Measurements from ENCODE around the gene TMEM179.

TMEM179 gene

GRCh38 chr14:104650057-104650980 lies 45.7 kb upstream of the TMEM179 start:
- no peak for DNase-seq (ENCODE audit: low read depth)
- H3K4me3 ChIP-seq (ENCODE audit: control insufficient read depth, low read depth, low read length): peak overlapping the region; percentile 65
- TF ChIP-seq CTCF (IDR thresholded peaks at IDR 0.05; ENCODE audit: control insufficient read depth, insufficient read depth, low read depth, low read length, missing control alignments): peak; percentile 100

GRCh38 chr14:104647467-104648043 lies 43.0 kb upstream of the TMEM179 start:
- no peak for TF ChIP-seq CTCF (IDR thresholded peaks at IDR 0.05; ENCODE audit: control insufficient read depth, insufficient read depth, low read depth, low read length, missing control alignments)
- DNase-seq (ENCODE audit: low read depth): no peak

GRCh38 chr14:104644656-104645378 lies 40.2 kb upstream of the TMEM179 start:
- no peak for DNase-seq (ENCODE audit: low read depth)
- no peak for TF ChIP-seq CTCF (IDR thresholded peaks at IDR 0.05; ENCODE audit: control insufficient read depth, insufficient read depth, low read depth, low read length, missing control alignments)
- no peak overlapping the region for H3K4me3 ChIP-seq (ENCODE audit: control insufficient read depth, low read depth, low read length)

More at GRCh38 chr14:104647467-104648043, 43.0 kb upstream of the TMEM179 start:
- no peak overlapping the region for H3K4me3 ChIP-seq (ENCODE audit: control insufficient read depth, low read depth, low read length)

- no peak for DNase-seq (ENCODE audit: low read depth)
- TF ChIP-seq CTCF (IDR thresholded peaks at IDR 0.05; ENCODE audit: control insufficient read depth, insufficient read depth, low read depth, low read length, missing control alignments): no peak
- no peak overlapping the region for H3K4me3 ChIP-seq (ENCODE audit: control insufficient read depth, low read depth, low read length)
Measured at GRCh38 chr14:104644091-104644635, 39.6 kb upstream of the TMEM179 start.

GRCh38 chr14:104643306-104643705 lies 38.7 kb upstream of the TMEM179 start:
- no peak for TF ChIP-seq CTCF (IDR thresholded peaks at IDR 0.05; ENCODE audit: control insufficient read depth, insufficient read depth, low read depth, low read length, missing control alignments)
- no peak for DNase-seq (ENCODE audit: low read depth)

GRCh38 chr14:104642540-104642868 lies 37.9 kb upstream of the TMEM179 start:
- no peak for DNase-seq (ENCODE audit: low read depth)
- H3K4me3 ChIP-seq (ENCODE audit: control insufficient read depth, low read depth, low read length): no peak overlapping the region
- TF ChIP-seq CTCF (IDR thresholded peaks at IDR 0.05; ENCODE audit: control insufficient read depth, insufficient read depth, low read depth, low read length, missing control alignments): no peak

More at GRCh38 chr14:104643306-104643705, 38.7 kb upstream of the TMEM179 start:
- no peak overlapping the region for H3K4me3 ChIP-seq (ENCODE audit: control insufficient read depth, low read depth, low read length)

Data from AG09309 (cell line).